ENCODE results near the gene RPS6KA2. TPM values are rescaled to one million over a fixed set of nuclear protein-coding genes. Genes with fewer than 3 reads are reported as not detected.

Gene RPS6KA2
- total and polyA plus RNA-seq, 2 donors (not counting 1 experiment from before 2014, with no cell fraction given), result 2.2 to 16.0 TPM

DNA sequence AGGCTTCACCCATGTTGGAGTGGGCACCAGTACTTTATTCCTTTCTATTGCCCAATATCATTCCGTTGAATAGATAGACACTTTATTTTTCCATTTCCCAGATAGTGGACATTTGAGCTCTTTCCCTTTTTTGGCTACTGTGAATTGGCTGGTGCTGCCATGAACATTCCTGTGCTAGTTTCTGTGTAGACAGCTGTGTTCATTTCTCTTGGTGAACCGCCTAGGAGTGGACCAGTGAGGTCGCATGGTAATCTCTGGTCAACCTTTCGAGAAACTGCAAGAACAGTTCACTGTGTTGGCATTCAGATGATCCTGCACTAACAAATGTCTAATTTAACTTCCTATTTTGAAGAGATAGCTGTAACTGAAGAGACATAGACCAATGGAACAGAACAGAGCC lies 99.2 kb downstream of the RPS6KA2 start:
- TF ChIP-seq, protein P1, sequence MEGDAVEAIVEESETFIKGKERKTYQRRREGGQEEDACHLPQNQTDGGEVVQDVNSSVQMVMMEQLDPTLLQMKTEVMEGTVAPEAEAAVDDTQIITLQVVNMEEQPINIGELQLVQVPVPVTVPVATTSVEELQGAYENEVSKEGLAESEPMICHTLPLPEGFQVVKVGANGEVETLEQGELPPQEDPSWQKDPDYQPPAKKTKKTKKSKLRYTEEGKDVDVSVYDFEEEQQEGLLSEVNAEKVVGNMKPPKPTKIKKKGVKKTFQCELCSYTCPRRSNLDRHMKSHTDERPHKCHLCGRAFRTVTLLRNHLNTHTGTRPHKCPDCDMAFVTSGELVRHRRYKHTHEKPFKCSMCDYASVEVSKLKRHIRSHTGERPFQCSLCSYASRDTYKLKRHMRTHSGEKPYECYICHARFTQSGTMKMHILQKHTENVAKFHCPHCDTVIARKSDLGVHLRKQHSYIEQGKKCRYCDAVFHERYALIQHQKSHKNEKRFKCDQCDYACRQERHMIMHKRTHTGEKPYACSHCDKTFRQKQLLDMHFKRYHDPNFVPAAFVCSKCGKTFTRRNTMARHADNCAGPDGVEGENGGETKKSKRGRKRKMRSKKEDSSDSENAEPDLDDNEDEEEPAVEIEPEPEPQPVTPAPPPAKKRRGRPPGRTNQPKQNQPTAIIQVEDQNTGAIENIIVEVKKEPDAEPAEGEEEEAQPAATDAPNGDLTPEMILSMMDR (IDR thresholded peaks at IDR 0.05), result no peak
- no peak for TF ChIP-seq EZH2 (IDR thresholded peaks at IDR 0.05; ENCODE audit: borderline replicate concordance, insufficient read depth, low read depth, low read length, poor library complexity, severe bottlenecking)
- POLR2A ChIA-PET, result no interaction called here
- no peak overlapping the region for H2AFZ ChIP-seq (ENCODE audit: insufficient read depth, low read depth, low read length, poor library complexity, severe bottlenecking)
- peaks cover 0 to 3% (median 0%) of the 10 kb centered on the region in 3 donors for H3K9me3 ChIP-seq (ENCODE audit: control extremely low read depth in 1 of 3, control insufficient read depth in 2 of 3, insufficient read depth in 1 of 3, low read length in 2 of 3)
- no peaks in the 10 kb centered on the region for H4K20me1 ChIP-seq (ENCODE audit: control insufficient read depth, insufficient read depth, low read length, poor library complexity, severe bottlenecking)
- no peak overlapping the region for H3K4me3 ChIP-seq (ENCODE audit: control extremely low read depth in 1 of 5, extremely low read depth in 1 of 5, insufficient read depth in 1 of 5, low read depth in 2 of 5, low read length in 4 of 5)
- ATAC-seq (ENCODE audit: low read depth), result no peak
- no peaks in the 10 kb centered on the region for H3K9me3 Mint-ChIP-seq (ENCODE audit: insufficient read depth)
- H3K4me1 Mint-ChIP-seq, result no peaks in the 10 kb centered on the region
- H3K27ac ChIP-seq (ENCODE audit: low read length in 2 of 2), result no peak overlapping the region
- H3K79me2 ChIP-seq (ENCODE audit: control insufficient read depth, insufficient read depth, low read length), result no peaks in the 10 kb centered on the region
- no peaks in the 10 kb centered on the region for H3K27me3 ChIP-seq (replicated peaks in 1 of 4; ENCODE audit: control extremely low read depth in 1 of 4, control insufficient read depth in 3 of 4, insufficient read depth in 4 of 4, low read length in 3 of 4)
- H3K4me1 ChIP-seq (ENCODE audit: control insufficient read depth in 2 of 2, insufficient read depth in 2 of 2, low read length in 2 of 2), result no peaks in the 10 kb centered on the region
- DNase-seq, result no peak
- CTCF ChIA-PET, result no interaction called here
- H3K4me3 Mint-ChIP-seq, result no peak overlapping the region
- no peak overlapping the region for H3K9ac ChIP-seq (ENCODE audit: low read length)
- H3K27me3 Mint-ChIP-seq, result no peaks in the 10 kb centered on the region
- WGBS (ENCODE audit: insufficient coverage), result 100% methylated on average over 1 of the region's 4 CpGs
- H3K27ac Mint-ChIP-seq, result no peak overlapping the region
- H3K4me2 ChIP-seq (replicated peaks; ENCODE audit: low read depth, low read length, poor library complexity, severe bottlenecking), result no peak overlapping the region
- no peaks in the 10 kb centered on the region for H3K36me3 ChIP-seq (replicated peaks in 1 of 2; ENCODE audit: control extremely low read depth in 1 of 2, control insufficient read depth in 1 of 2, extremely low read depth in 1 of 2, insufficient read depth in 2 of 2, low read length in 1 of 2)
- intact Hi-C loops (cut with micrococcal nuclease), result no loop called here

DNA sequence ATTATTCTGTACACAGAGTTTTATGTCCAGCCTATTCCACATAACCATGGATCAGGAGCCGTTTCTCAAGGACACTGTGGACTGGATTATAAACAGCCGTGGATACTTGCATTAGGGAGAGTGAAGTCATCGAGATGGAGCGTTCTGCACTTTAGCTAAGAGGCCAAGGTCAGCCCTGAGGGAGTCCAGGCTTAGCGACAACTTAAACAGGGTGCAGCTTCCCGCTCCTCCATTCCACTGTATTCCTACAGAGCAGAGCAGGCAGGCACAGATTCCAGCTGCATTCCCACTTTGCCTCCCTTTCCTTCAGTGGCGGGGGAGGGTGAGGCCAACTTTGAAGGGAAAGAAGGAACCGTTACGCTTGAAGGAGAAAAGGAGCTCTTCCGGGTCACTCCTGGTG lies 100.1 kb downstream of the RPS6KA2 start:
- TF ChIP-seq, protein P1 (IDR thresholded peaks at IDR 0.05), result no peak
- no peak for TF ChIP-seq EZH2 (IDR thresholded peaks at IDR 0.05; ENCODE audit: borderline replicate concordance, insufficient read depth, low read depth, low read length, poor library complexity, severe bottlenecking)
- no peaks in the 10 kb centered on the region for H3K9me3 Mint-ChIP-seq (ENCODE audit: insufficient read depth)
- peaks cover 0 to 8% (median 0%) of the 10 kb centered on the region in 3 donors for H3K9me3 ChIP-seq (ENCODE audit: control extremely low read depth in 1 of 3, control insufficient read depth in 2 of 3, insufficient read depth in 1 of 3, low read length in 2 of 3)
- ChIA-PET CTCF (no interaction called here), POLR2A (interaction anchor here (0.6 kb wide), 1 partner anchor 15 kb away, joined by 3 read pairs; no protein-coding TSS in a partner anchor)
- intact Hi-C loops (cut with micrococcal nuclease), result no loop called here
- H3K4me1 Mint-ChIP-seq, result no peaks in the 10 kb centered on the region
- H3K4me3 Mint-ChIP-seq, result no peak overlapping the region
- H3K36me3 ChIP-seq (replicated peaks in 1 of 2; ENCODE audit: control extremely low read depth in 1 of 2, control insufficient read depth in 1 of 2, extremely low read depth in 1 of 2, insufficient read depth in 2 of 2, low read length in 1 of 2), result no peaks in the 10 kb centered on the region
- no peaks in the 10 kb centered on the region for H3K27me3 Mint-ChIP-seq
- no peaks in the 10 kb centered on the region for H3K79me2 ChIP-seq (ENCODE audit: control insufficient read depth, insufficient read depth, low read length)
- no peaks in the 10 kb centered on the region for H4K20me1 ChIP-seq (ENCODE audit: control insufficient read depth, insufficient read depth, low read length, poor library complexity, severe bottlenecking)
- H3K4me3 ChIP-seq (ENCODE audit: control extremely low read depth in 1 of 5, extremely low read depth in 1 of 5, insufficient read depth in 1 of 5, low read depth in 2 of 5, low read length in 4 of 5), result no peak overlapping the region
- H3K9ac ChIP-seq (ENCODE audit: low read length), result no peak overlapping the region
- 96% methylated on average over 8 of the region's 10 CpGs for WGBS (ENCODE audit: insufficient coverage)
- no peak overlapping the region for H3K4me2 ChIP-seq (replicated peaks; ENCODE audit: low read depth, low read length, poor library complexity, severe bottlenecking)
- H3K27ac ChIP-seq (ENCODE audit: low read length in 2 of 2), result no peak overlapping the region
- no peak overlapping the region for H3K27ac Mint-ChIP-seq
- H3K4me1 ChIP-seq (ENCODE audit: control insufficient read depth in 2 of 2, insufficient read depth in 2 of 2, low read length in 2 of 2), result no peaks in the 10 kb centered on the region
- H2AFZ ChIP-seq (ENCODE audit: insufficient read depth, low read depth, low read length, poor library complexity, severe bottlenecking), result no peak overlapping the region
- DNase-seq (no peak), ATAC-seq (ENCODE audit: low read depth) (no peak)
- H3K27me3 ChIP-seq (replicated peaks in 1 of 4; ENCODE audit: control extremely low read depth in 1 of 4, control insufficient read depth in 3 of 4, insufficient read depth in 4 of 4, low read length in 3 of 4), result no peaks in the 10 kb centered on the region

All from B cell (primary cell).